ENCODE results near the gene DNAI7.

Gene DNAI7

GRCh38 chr12:25162866-25163265 is 32.1 kb downstream of the DNAI7 start:
- no peak for FAIRE-seq

GRCh38 chr12:25156061-25156460 is 38.9 kb downstream of the DNAI7 start:
- FAIRE-seq: no peak

GRCh38 chr12:25155022-25155576 is 39.9 kb downstream of the DNAI7 start:
- peak; percentile 87 for FAIRE-seq

- FAIRE-seq: no peak
These were observed 42.9 kb downstream of the DNAI7 start for GRCh38 chr12:25152055-25152454.

- FAIRE-seq: peak; percentile 53
These were observed 43.5 kb downstream of the DNAI7 start for GRCh38 chr12:25151476-25151875.

- no peak for FAIRE-seq
These were observed 48.3 kb downstream of the DNAI7 start for GRCh38 chr12:25146686-25147085.

- no peak for FAIRE-seq
These were observed 59.3 kb downstream of the DNAI7 start for GRCh38 chr12:25135531-25136154.

GRCh38 chr12:25131270-25131669 is 63.7 kb downstream of the DNAI7 start:
- FAIRE-seq: no peak

- peak; percentile 93 for FAIRE-seq
These were observed 64.2 kb downstream of the DNAI7 start for GRCh38 chr12:25130741-25131188.

- no peak for FAIRE-seq
These were observed 68.2 kb downstream of the DNAI7 start for GRCh38 chr12:25126746-25127145.

- FAIRE-seq: no peak
These were observed 68.9 kb downstream of the DNAI7 start for GRCh38 chr12:25126101-25126500.

- no peak for FAIRE-seq
These were observed 70.5 kb downstream of the DNAI7 start for GRCh38 chr12:25124493-25124892.

- no peak for FAIRE-seq
These were observed 71.8 kb downstream of the DNAI7 start for GRCh38 chr12:25123126-25123525.

- FAIRE-seq: no peak
These were observed 73.0 kb downstream of the DNAI7 start for GRCh38 chr12:25121916-25122315.

- FAIRE-seq: no peak
These were observed 73.8 kb downstream of the DNAI7 start for GRCh38 chr12:25121110-25121509.

GRCh38 chr12:25119020-25119419 is 75.9 kb downstream of the DNAI7 start:
- no peak for FAIRE-seq

- no peak for FAIRE-seq
These were observed 79.3 kb downstream of the DNAI7 start for GRCh38 chr12:25115677-25116076.

GRCh38 chr12:25113651-25114050 is 81.3 kb downstream of the DNAI7 start:
- FAIRE-seq: no peak

- FAIRE-seq: no peak
These were observed 84.7 kb downstream of the DNAI7 start for GRCh38 chr12:25110260-25110659.

- no peak for FAIRE-seq
These were observed 87.0 kb downstream of the DNAI7 start for GRCh38 chr12:25107920-25108319.

GRCh38 chr12:25106818-25107217 is 88.1 kb downstream of the DNAI7 start:
- no peak for FAIRE-seq

GRCh38 chr12:25102402-25102801 is 92.6 kb downstream of the DNAI7 start:
- no peak for FAIRE-seq

- no peak for FAIRE-seq
These were observed 93.9 kb downstream of the DNAI7 start for GRCh38 chr12:25101092-25101445.

GRCh38 chr12:25100194-25101091 is 94.5 kb downstream of the DNAI7 start:
- no peak for FAIRE-seq

All from TTC549 (cell line).